Stimulated activated CD4-positive, alpha-beta T cell treated with anti-CD3 and anti-CD28 coated beads, TNF-alpha, amount 100 ng/mL, for 24 hours (primary cell): Measurements from ENCODE around the gene CIAO2A.
"Not testable (repeated sequence)": the region's sequence is repeated elsewhere in the genome, so short reads cannot be mapped to it uniquely, and the experiment has no call there.

Source experiments
- DNase-seq, 3 experiments: peaks; one replicate each; pipeline ENCODE4 v3.0.0-alpha.2; 2020; ENCODE audit warnings: low read depth in 3 of 3

CIAO2A gene

GRCh38 chr15:64071931-64072765 lies 21.5 kb downstream of the CIAO2A start:
- DNase-seq, result no peak

GRCh38 chr15:64070965-64071851 lies 22.4 kb downstream of the CIAO2A start:
- no peak for DNase-seq

GRCh38 chr15:64070106-64070505 lies 23.5 kb downstream of the CIAO2A start:
- DNase-seq, result no peak

GRCh38 chr15:64068133-64068532 lies 25.5 kb downstream of the CIAO2A start:
- no peak for DNase-seq

GRCh38 chr15:64067564-64068030 lies 26.0 kb downstream of the CIAO2A start:
- DNase-seq, result peak; percentile 44 to 58 (median 48)

- no peak for DNase-seq
Observed at GRCh38 chr15:64066451-64066850, 27.2 kb downstream of the CIAO2A start.

GRCh38 chr15:64060716-64061115 lies 32.9 kb downstream of the CIAO2A start:
- no peak for DNase-seq

GRCh38 chr15:64059104-64059503 lies 34.5 kb downstream of the CIAO2A start:
- DNase-seq, result not testable (repeated sequence)

- no peak for DNase-seq
Observed at GRCh38 chr15:64058279-64058678, 35.4 kb downstream of the CIAO2A start.

GRCh38 chr15:64053674-64054073 lies 40.0 kb downstream of the CIAO2A start:
- not testable (repeated sequence) for DNase-seq

GRCh38 chr15:64052925-64053491 lies 40.6 kb downstream of the CIAO2A start:
- DNase-seq, result no peak

GRCh38 chr15:64051407-64052259 lies 42.0 kb downstream of the CIAO2A start:
- DNase-seq, result no peak

- no peak for DNase-seq
Observed at GRCh38 chr15:64051093-64051402, 42.6 kb downstream of the CIAO2A start.

- no peak for DNase-seq
Observed at GRCh38 chr15:64050281-64051092, 43.2 kb downstream of the CIAO2A start.

- DNase-seq, result no peak
Observed at GRCh38 chr15:64048781-64049460, 44.7 kb downstream of the CIAO2A start.

GRCh38 chr15:64046421-64047153 lies 47.1 kb downstream of the CIAO2A start, which contains the start of gene DAPK2:
Gene DAPK2, minus strand, starts transcription at chr15:64046485. Its CDS starts 6,224 bp downstream, at chr15:64040261.
- peak; percentile 19 to 61 (median 28) for DNase-seq

- DNase-seq, result peak in 2 of 3 experiments; percentile 8 to 11
Observed at GRCh38 chr15:64045774-64046420, 47.7 kb downstream of the CIAO2A start.

GRCh38 chr15:64045101-64045435 lies 48.6 kb downstream of the CIAO2A start:
- DNase-seq, result no peak
